GM21717 (cell line): ENCODE measurements around the gene SMCO1.
"Not testable (repeated sequence)": the region's sequence is repeated elsewhere in the genome, so short reads cannot be mapped to it uniquely, and the experiment has no call there.

Experiments
- ATAC-seq: cut with Tn5 transposase; IDR thresholded peaks from one replicate; pipeline ENCODE4 v1.9.1; 2021; ENCODE audit warnings: mild to moderate bottlenecking, moderate library complexity; ENCODE audit not compliant: unreplicated experiment

Gene SMCO1

DNA sequence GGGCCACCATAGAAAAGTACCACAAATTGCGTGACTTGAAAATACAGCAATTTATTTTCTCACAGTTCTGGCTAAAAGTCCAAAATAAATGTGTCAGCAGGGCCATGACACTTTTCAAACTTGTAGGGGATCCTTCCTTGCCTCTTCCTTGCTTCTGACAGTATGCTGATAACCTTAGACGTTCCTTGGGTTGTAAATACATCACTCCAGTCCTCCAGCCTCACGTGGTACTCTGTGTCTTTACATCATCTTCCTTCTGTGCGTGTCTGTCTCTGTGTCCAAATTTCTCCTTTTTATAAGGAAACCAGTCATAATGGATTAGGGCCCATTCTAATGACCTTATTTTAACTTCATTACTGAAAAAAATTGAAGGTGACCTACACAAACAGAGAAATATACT lies 19.0 kb downstream of the SMCO1 start:
- no peak for ATAC-seq

DNA sequence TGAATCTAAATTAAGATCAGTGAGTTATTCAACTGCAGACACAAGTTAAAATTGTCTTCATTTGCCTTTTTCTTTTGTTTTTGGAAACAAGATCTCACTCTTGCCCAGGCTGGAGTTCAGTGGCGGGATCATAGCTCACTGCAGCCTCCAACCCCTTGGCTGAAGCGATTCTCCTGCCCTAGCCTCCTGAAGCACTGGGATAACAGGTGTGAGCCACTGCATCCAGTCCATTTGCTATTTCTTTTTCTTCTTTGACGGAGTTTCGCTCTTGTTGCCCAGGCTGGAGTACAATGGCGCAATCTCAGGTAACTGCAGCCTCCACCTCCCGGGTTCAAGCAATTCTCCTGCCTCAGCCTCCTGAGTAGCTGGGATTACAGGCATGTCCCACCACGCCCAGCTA lies 21.9 kb downstream of the SMCO1 start:
- no peak for ATAC-seq

DNA sequence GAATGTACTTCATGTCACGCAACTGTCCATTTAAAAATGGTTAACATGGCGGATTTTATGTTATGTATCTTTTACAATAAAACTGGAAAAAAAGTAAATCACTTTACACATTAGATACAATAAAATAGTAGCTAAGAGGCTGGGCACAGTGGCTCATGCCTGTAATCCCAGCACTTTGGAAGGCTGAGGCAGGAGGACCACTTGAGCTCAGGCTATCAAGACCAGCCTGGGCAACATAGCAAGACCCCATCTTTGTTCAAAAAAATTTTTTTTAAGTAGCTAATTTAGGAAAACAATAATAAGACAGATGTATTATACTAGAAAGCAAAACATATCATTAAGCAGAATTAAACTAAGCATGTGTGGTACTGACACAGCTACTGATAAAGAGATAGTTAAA lies 23.1 kb downstream of the SMCO1 start:
- ATAC-seq = no peak

DNA sequence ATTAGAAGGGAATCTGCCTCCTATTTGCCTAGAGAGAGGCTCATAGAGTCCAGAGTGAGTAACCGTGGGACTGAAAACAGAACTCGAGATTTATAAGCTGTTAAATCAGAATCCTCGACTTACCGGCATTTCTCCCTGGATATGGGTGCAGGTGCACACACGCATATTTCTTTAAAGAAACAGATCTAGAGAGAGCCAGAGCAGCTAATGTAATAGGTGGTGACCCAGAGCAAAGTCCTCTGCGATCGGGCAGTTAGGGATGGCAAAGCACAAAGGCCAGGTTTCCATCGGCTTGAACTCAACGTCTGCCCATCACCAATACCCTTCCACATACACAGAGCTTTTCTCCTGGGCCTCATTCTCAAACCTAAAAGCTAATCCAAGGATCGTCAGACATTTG lies 25.4 kb downstream of the SMCO1 start:
- no peak for ATAC-seq

DNA sequence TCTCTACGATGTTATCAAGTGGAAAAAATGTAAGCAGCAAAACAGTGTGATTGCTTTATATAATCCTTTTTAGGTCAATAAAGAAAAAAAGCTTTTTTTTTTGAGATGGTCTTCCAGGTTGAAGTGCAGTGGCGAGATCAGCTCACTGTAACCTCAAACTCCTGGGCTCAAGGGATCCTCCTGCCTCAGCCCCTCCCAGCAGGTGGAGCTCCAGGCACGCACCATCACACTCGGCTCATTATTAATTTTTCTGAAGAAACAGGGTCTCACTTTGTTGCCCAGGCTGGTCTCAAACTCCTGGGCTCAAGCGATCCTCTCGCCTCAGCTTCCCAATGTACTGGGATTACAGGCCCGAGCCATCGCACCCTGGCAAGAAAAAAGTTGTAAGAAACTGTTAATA lies 28.9 kb downstream of the SMCO1 start:
- ATAC-seq = no peak

DNA sequence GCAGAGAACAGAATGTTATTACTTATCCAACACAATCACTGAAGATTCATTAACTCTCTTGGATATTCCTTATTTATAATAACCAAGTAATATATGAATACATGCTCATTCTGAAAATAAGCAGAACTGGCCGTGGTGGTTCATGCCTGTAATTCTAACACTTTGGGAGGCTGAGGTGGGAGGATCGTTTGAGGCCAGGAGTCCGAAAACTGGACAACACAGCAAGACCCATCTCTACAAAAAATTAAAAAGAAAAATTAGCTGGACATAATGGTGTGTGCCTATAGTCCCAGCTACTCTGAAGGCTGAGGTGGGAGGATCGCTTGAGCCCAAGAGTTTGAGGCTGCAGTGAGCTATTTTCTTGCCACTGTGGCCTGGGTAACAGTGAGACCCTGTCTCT lies 37.5 kb downstream of the SMCO1 start:
- ATAC-seq = no peak

DNA sequence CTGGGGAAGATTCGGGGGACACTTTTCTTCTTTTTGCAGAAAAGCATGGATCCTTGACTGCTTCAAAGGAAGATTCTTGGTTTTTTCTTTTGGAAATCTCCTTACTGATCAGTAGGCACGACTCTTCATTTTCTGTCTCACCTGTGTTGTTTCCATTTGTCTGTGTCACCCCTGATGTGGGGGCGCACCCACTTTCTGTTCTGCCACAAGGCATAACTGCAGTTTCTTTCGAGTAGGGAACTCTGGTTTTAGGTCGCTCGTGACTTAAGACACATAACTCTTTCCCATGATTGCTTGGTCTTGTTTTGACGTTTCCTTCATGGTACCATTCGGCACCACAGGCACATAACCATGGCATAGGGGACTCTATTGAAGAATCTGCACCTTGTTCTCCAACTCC lies 42.9 kb downstream of the SMCO1 start:
- no peak for ATAC-seq

DNA sequence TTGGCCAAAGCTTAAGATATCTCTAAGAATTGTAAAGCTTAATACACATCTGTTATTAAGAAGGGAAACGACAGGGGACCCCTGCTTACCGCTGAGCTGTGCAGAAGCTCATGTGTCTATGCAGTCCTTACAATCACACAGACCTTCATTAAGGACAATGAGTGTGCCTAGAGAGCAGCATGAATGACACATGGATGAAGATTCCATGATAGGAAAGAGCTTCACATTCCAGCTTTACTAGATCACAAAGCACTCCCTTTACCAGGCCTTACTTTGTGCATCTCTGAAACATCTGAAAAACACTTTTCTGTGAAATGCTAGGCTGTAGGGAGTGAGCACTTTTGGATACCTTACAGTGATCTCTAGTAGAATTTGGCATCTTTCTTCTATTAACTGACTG lies 43.6 kb downstream of the SMCO1 start:
- ATAC-seq = no peak

DNA sequence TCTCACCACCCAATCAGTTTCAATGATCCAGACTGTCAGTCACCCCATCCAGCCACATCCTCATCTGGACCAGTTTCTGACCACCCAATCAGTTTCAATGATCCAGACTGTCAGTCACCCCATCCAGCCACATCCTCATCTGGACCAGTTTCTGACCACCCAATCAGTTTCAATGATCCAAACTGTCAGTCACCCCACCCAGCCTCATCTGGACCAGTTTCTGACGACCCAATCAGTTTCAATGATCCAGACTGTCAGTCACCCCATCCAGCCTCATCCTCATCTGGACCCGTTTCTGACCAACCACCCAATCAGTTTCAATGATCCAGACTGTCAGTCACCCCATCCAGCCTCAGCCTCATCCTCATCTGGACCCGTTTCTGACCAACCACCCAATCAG lies 45.0 kb downstream of the SMCO1 start:
- ATAC-seq = not testable (repeated sequence)

DNA sequence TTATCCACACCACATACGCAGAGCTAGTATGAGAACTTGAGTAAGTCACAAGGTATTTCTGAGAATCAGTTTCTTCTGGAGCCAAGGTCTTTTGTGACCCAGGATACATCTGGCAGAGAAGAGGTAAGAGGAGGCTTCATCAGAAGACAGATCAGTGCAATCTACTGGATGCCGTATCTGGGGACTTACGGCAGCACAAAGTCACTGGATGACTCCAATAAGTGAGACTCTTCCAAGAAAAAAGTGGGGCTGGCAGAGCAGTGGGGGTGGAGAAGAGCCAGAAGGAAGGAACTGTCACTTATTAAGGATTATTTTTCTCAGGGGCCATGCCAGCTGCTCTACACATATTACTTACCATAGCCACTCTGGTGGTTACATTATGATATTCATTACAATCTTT lies 51.3 kb downstream of the SMCO1 start:
- no peak for ATAC-seq

DNA sequence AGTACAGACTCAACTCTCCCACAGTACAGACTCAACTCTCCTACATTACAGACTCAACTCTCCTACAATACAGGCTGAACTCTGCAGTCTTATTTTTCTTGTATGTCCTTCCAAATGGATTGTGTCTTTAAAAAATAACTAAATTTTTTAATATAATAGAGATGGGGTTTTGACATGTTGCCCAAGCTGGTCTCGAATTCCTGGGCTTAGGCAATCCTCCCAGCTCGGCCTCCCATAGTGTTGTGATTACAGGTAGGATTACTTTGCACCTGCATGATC lies 51.7 kb downstream of the SMCO1 start:
- no peak for ATAC-seq

DNA sequence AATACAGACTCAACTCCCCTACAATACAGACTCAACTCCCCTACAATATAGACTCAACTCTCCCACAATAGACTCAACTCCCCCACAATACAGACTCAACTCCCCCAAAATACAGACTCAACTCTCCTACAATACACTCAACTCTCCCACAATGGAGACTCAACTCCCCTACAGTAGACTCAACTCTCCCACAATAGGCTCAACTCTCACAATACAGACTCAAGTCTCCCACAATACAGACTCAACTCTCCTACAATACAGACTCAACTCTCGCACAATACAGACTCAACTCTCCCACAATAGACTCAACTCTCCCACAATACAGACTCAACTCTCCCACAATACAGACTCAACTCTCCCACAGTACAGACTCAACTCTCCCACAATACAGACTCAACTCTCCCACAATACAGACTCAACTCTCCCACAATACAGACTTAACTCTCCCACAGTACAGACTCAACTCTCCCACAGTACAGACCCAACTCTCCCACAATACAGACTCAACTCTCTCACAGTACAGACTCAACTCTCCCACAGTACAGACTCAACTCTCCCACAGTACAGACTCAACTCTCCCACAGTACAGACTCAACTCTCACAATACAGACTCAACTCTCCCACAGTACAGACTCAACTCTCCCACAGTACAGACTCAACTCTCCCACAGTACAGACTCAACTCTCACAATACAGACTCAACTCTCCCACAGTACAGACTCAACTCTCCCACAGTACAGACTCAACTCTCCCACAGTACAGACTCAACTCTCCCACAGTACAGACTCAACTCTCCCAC lies 52.3 kb downstream of the SMCO1 start:
- ATAC-seq = not testable (repeated sequence)

DNA sequence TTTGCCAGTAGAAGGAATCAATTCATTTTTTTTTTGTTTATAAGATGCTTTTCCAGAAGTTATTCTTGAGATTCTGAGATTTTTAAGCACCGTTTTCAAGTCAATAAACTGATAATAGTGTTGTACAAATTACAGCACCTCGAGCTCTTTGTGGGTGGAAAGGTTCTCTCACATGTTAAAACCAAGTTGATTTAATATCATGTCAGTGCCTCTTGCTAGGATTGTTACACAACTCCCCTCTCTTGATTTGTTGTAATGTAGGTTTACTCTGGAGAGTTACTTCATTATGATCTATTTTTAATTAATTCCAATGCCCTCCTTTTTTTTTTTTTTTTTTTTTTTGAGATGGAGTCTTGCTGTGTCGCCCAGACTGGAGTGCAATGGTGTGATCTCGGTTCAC lies 57.1 kb downstream of the SMCO1 start:
- no peak for ATAC-seq

DNA sequence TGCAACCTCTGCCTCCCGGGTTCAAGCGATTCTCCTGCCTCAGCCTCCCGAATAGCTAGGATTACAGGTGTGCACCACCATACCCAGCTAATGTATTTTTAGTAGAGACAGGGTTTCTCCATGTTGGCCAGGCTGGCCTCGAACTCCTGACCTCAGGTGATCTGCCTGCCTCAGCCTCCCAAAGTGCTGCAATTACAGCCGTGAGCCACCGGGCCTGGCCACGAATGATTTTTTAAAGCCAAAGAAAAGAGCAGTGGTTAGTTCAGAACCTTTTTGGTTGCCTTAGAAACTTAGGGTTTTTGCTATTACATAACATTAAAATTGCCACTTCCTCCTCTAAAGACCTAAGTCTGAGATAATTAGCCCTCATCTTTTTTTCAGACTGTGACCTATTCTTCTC lies 57.7 kb downstream of the SMCO1 start:
- not testable (repeated sequence) for ATAC-seq
